Measurements from ENCODE around the gene SRMS. TPM values are rescaled to one million over a fixed set of nuclear protein-coding genes. Genes with fewer than 3 reads are reported as not detected.

Gene SRMS
- polyA plus RNA-seq, 1 donor (not counting 4 experiments of a cell fraction or from before 2014, with no cell fraction given): 0.10 TPM

GRCh38 chr20:63500902-63501817 is 46.4 kb downstream of the SRMS start:
- Histone ChIP-seq H3K4me3 (ENCODE audit: control insufficient read depth in 2 of 3, extremely low read depth in 1 of 3, insufficient read depth in 2 of 3, low read depth in 1 of 3, low read length in 3 of 3) (no peak overlapping the region), H3K79me2 (ENCODE audit: control insufficient read depth, insufficient read depth, low read length) (no peaks in the 10 kb centered on the region), H3K9me3 (ENCODE audit: control insufficient read depth, low read depth, low read length) (no peaks in the 10 kb centered on the region), H2AFZ (ENCODE audit: control insufficient read depth, low read length) (no peak overlapping the region), H3K4me1 (ENCODE audit: control insufficient read depth, extremely low read depth, insufficient read depth, low read length) (peaks cover 2% of the 10 kb centered on the region), H4K20me1 (ENCODE audit: control insufficient read depth, extremely low read depth, insufficient read depth, low read length) (no peaks in the 10 kb centered on the region), H3K4me2 (ENCODE audit: control insufficient read depth, extremely low read depth, insufficient read depth, low read depth, low read length) (no peak overlapping the region), H3K27ac (ENCODE audit: control insufficient read depth, insufficient read depth, low read length) (no peak overlapping the region), H3K9me1 (ENCODE audit: control insufficient read depth, extremely low read depth, insufficient read depth, low read length) (no peaks in the 10 kb centered on the region), H3K36me3 (ENCODE audit: control insufficient read depth in 2 of 2, extremely low read depth in 1 of 2, insufficient read depth in 2 of 2, low read length in 2 of 2) (no peaks in the 10 kb centered on the region), H3K27me3 (ENCODE audit: control insufficient read depth, extremely low read depth, insufficient read depth, low read length) (peaks cover 67% of the 10 kb centered on the region), H3K9ac (ENCODE audit: control insufficient read depth, extremely low read depth, insufficient read depth, low read length) (no peak overlapping the region)
- no peak for TF ChIP-seq EZH2 (IDR thresholded peaks at IDR 0.05; ENCODE audit: low read length)
- TF ChIP-seq, protein P1, sequence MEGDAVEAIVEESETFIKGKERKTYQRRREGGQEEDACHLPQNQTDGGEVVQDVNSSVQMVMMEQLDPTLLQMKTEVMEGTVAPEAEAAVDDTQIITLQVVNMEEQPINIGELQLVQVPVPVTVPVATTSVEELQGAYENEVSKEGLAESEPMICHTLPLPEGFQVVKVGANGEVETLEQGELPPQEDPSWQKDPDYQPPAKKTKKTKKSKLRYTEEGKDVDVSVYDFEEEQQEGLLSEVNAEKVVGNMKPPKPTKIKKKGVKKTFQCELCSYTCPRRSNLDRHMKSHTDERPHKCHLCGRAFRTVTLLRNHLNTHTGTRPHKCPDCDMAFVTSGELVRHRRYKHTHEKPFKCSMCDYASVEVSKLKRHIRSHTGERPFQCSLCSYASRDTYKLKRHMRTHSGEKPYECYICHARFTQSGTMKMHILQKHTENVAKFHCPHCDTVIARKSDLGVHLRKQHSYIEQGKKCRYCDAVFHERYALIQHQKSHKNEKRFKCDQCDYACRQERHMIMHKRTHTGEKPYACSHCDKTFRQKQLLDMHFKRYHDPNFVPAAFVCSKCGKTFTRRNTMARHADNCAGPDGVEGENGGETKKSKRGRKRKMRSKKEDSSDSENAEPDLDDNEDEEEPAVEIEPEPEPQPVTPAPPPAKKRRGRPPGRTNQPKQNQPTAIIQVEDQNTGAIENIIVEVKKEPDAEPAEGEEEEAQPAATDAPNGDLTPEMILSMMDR (optimal IDR thresholded peaks at IDR 0.05 in 1 of 3, IDR thresholded peaks at IDR 0.05 in 1 of 3, conservative IDR thresholded peaks at IDR 0.05 in 1 of 3; ENCODE audit: extremely low read depth in 1 of 3, insufficient read depth in 2 of 3, low read length in 3 of 3): no peak
- dilution Hi-C loops (cut with MboI; ENCODE audit: extremely low pct_ligation_motif_present, low sequenced_read_pairs): no loop called here
- FAIRE-seq (no peak), DNase-seq (ENCODE audit: low read depth, low spot score) (no peak)

- no peak for TF ChIP-seq EZH2 (IDR thresholded peaks at IDR 0.05; ENCODE audit: low read length)
- TF ChIP-seq, protein P1 (optimal IDR thresholded peaks at IDR 0.05 in 1 of 3, IDR thresholded peaks at IDR 0.05 in 1 of 3, conservative IDR thresholded peaks at IDR 0.05 in 1 of 3; ENCODE audit: extremely low read depth in 1 of 3, insufficient read depth in 2 of 3, low read length in 3 of 3): no peak
- H3K27ac ChIP-seq (ENCODE audit: control insufficient read depth, insufficient read depth, low read length): no peak overlapping the region
- H4K20me1 ChIP-seq (ENCODE audit: control insufficient read depth, extremely low read depth, insufficient read depth, low read length): no peaks in the 10 kb centered on the region
- no peak overlapping the region for H3K4me2 ChIP-seq (ENCODE audit: control insufficient read depth, extremely low read depth, insufficient read depth, low read depth, low read length)
- peaks cover 62% of the 10 kb centered on the region for H3K27me3 ChIP-seq (ENCODE audit: control insufficient read depth, extremely low read depth, insufficient read depth, low read length)
- H3K9me3 ChIP-seq (ENCODE audit: control insufficient read depth, low read depth, low read length): no peaks in the 10 kb centered on the region
- H3K79me2 ChIP-seq (ENCODE audit: control insufficient read depth, insufficient read depth, low read length): no peaks in the 10 kb centered on the region
- no peaks in the 10 kb centered on the region for H3K36me3 ChIP-seq (ENCODE audit: control insufficient read depth in 2 of 2, extremely low read depth in 1 of 2, insufficient read depth in 2 of 2, low read length in 2 of 2)
- no peak overlapping the region for H3K9ac ChIP-seq (ENCODE audit: control insufficient read depth, extremely low read depth, insufficient read depth, low read length)
- H3K9me1 ChIP-seq (ENCODE audit: control insufficient read depth, extremely low read depth, insufficient read depth, low read length): no peaks in the 10 kb centered on the region
- no peak overlapping the region for H2AFZ ChIP-seq (ENCODE audit: control insufficient read depth, low read length)
- DNase-seq (ENCODE audit: low read depth, low spot score): no peak
- FAIRE-seq: no peak
- H3K4me1 ChIP-seq (ENCODE audit: control insufficient read depth, extremely low read depth, insufficient read depth, low read length): peaks cover 2% of the 10 kb centered on the region
- no peak overlapping the region for H3K4me3 ChIP-seq (ENCODE audit: control insufficient read depth in 2 of 3, extremely low read depth in 1 of 3, insufficient read depth in 2 of 3, low read depth in 1 of 3, low read length in 3 of 3)
- dilution Hi-C loops (cut with MboI; ENCODE audit: extremely low pct_ligation_motif_present, low sequenced_read_pairs): no loop called here
Measured at GRCh38 chr20:63500151-63500901, 47.2 kb downstream of the SRMS start.
